ENCODE measurements around the gene PDCD1. TPM values are rescaled to one million over a fixed set of nuclear protein-coding genes. Genes with fewer than 3 reads are reported as not detected.

Gene PDCD1
- total and polyA plus RNA-seq, 2 of the 13 experiments (the other 11 are each of a cell fraction or from before 2014, with no cell fraction given), result 0.04 TPM; not detected in 1

DNA sequence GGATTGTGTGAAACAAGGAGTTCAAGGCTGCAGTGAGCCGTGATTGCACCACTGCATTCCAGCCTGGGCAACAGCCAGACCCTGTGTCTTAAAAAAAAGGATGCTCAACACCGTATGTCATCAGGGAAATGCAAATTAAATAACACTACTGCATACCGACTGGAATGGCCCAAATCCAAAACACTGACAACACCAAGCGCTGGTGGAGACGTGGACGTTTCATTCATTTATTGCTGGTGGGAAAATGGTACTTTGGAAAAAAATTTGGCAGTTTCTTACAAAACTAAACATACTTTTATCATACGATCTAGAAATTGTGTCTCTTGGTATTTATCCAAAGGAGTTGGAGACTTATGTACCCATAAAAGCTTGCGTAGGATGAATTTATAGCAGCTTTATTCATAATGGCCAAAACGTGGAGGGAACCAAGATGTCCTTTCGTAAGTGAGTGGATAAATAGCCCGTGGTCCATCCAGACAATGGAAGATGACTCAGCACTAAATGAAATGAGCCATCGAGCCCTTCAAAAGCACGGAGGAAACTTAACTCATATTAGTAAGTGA, 25.5 kb downstream of the PDCD1 start (continued):
- TF ChIP-seq ZNF430 (CRISPR knock-in tag; IDR thresholded peaks at IDR 0.05) (no peak), RNF2 (conservative IDR thresholded peaks at IDR 0.05; ENCODE audit: low read depth) (no peak), MAFG (CRISPR knock-in tag; IDR thresholded peaks at IDR 0.05) (0 out of 2 replicates have a peak, but pooled peaks have one; percentile 47), AHR (CRISPR knock-in tag; IDR thresholded peaks at IDR 0.05) (no peak), MIER2 (CRISPR knock-in tag; IDR thresholded peaks at IDR 0.05) (no peak), TOPORS (CRISPR knock-in tag; IDR thresholded peaks at IDR 0.05) (no peak), ZNF124 (CRISPR knock-in tag; IDR thresholded peaks at IDR 0.05) (no peak), MAFF (IDR thresholded peaks at IDR 0.05; ENCODE audit: low read depth, low read length) (peak; percentile 91), ZNF883 (CRISPR knock-in tag; IDR thresholded peaks at IDR 0.05; ENCODE audit: not compliant biosample characterization) (no peak), HMG20B (CRISPR knock-in tag; conservative IDR thresholded peaks at IDR 0.05) (no peak), ZSCAN21 (CRISPR knock-in tag; IDR thresholded peaks at IDR 0.05; ENCODE audit: borderline replicate concordance) (no peak), MAFK (conservative IDR thresholded peaks at IDR 0.05 in 1 of 2, IDR thresholded peaks at IDR 0.05 in 1 of 2; ENCODE audit: low read length in 2 of 2) (peak; percentile 93 to 96), ELF4 (CRISPR knock-in tag; IDR thresholded peaks at IDR 0.05; ENCODE audit: borderline replicate concordance) (no peak), NFE2L2 (IDR thresholded peaks at IDR 0.05; ENCODE audit: low read length) (peak; percentile 98), SMC3 (IDR thresholded peaks at IDR 0.05; ENCODE audit: low read length) (no peak), PTBP1 (IDR thresholded peaks at IDR 0.05; ENCODE audit: low read depth, low read length, poor library complexity, severe bottlenecking) (no peak)
- TF ChIP-seq, protein P1, sequence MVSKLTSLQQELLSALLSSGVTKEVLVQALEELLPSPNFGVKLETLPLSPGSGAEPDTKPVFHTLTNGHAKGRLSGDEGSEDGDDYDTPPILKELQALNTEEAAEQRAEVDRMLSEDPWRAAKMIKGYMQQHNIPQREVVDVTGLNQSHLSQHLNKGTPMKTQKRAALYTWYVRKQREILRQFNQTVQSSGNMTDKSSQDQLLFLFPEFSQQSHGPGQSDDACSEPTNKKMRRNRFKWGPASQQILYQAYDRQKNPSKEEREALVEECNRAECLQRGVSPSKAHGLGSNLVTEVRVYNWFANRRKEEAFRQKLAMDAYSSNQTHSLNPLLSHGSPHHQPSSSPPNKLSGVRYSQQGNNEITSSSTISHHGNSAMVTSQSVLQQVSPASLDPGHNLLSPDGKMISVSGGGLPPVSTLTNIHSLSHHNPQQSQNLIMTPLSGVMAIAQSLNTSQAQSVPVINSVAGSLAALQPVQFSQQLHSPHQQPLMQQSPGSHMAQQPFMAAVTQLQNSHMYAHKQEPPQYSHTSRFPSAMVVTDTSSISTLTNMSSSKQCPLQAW (CRISPR knock-in tag; IDR thresholded peaks at IDR 0.05), result no peak
- TF ChIP-seq, protein P2, sequence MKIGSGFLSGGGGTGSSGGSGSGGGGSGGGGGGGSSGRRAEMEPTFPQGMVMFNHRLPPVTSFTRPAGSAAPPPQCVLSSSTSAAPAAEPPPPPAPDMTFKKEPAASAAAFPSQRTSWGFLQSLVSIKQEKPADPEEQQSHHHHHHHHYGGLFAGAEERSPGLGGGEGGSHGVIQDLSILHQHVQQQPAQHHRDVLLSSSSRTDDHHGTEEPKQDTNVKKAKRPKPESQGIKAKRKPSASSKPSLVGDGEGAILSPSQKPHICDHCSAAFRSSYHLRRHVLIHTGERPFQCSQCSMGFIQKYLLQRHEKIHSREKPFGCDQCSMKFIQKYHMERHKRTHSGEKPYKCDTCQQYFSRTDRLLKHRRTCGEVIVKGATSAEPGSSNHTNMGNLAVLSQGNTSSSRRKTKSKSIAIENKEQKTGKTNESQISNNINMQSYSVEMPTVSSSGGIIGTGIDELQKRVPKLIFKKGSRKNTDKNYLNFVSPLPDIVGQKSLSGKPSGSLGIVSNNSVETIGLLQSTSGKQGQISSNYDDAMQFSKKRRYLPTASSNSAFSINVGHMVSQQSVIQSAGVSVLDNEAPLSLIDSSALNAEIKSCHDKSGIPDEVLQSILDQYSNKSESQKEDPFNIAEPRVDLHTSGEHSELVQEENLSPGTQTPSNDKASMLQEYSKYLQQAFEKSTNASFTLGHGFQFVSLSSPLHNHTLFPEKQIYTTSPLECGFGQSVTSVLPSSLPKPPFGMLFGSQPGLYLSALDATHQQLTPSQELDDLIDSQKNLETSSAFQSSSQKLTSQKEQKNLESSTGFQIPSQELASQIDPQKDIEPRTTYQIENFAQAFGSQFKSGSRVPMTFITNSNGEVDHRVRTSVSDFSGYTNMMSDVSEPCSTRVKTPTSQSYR (CRISPR knock-in tag; IDR thresholded peaks at IDR 0.05; ENCODE audit: borderline replicate concordance), result no peak
- TF ChIP-seq, protein P3, sequence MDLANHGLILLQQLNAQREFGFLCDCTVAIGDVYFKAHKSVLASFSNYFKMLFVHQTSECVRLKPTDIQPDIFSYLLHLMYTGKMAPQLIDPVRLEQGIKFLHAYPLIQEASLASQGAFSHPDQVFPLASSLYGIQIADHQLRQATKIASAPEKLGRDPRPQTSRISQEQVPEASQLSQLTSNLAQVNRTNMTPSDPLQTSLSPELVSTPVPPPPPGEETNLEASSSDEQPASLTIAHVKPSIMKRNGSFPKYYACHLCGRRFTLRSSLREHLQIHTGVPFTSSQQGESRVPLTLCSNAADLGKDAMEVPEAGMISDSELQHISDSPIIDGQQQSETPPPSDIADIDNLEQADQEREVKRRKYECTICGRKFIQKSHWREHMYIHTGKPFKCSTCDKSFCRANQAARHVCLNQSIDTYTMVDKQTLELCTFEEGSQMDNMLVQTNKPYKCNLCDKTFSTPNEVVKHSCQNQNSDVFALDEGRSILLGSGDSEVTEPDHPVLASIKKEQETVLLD (CRISPR knock-in tag; IDR thresholded peaks at IDR 0.05; ENCODE audit: low read depth), result no peak
- TF ChIP-seq, protein P4, sequence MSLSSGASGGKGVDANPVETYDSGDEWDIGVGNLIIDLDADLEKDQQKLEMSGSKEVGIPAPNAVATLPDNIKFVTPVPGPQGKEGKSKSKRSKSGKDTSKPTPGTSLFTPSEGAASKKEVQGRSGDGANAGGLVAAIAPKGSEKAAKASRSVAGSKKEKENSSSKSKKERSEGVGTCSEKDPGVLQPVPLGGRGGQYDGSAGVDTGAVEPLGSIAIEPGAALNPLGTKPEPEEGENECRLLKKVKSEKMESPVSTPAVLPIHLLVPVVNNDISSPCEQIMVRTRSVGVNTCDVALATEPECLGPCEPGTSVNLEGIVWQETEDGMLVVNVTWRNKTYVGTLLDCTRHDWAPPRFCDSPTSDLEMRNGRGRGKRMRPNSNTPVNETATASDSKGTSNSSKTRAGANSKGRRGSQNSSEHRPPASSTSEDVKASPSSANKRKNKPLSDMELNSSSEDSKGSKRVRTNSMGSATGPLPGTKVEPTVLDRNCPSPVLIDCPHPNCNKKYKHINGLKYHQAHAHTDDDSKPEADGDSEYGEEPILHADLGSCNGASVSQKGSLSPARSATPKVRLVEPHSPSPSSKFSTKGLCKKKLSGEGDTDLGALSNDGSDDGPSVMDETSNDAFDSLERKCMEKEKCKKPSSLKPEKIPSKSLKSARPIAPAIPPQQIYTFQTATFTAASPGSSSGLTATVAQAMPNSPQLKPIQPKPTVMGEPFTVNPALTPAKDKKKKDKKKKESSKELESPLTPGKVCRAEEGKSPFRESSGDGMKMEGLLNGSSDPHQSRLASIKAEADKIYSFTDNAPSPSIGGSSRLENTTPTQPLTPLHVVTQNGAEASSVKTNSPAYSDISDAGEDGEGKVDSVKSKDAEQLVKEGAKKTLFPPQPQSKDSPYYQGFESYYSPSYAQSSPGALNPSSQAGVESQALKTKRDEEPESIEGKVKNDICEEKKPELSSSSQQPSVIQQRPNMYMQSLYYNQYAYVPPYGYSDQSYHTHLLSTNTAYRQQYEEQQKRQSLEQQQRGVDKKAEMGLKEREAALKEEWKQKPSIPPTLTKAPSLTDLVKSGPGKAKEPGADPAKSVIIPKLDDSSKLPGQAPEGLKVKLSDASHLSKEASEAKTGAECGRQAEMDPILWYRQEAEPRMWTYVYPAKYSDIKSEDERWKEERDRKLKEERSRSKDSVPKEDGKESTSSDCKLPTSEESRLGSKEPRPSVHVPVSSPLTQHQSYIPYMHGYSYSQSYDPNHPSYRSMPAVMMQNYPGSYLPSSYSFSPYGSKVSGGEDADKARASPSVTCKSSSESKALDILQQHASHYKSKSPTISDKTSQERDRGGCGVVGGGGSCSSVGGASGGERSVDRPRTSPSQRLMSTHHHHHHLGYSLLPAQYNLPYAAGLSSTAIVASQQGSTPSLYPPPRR (CRISPR knock-in tag; IDR thresholded peaks at IDR 0.05; ENCODE audit: borderline replicate concordance), result no peak
